ENCODE results near the gene LIPT2.
A peak's percentile ranks its signal among the peaks of the same experiment; 100 is the strongest.

Gene LIPT2

GRCh38 chr11:74492974-74493790 is at the start of gene LIPT2 (continued):
- TF ChIP-seq ZNF391 (tag by site-specific recombination; IDR thresholded peaks at IDR 0.05; ENCODE audit: borderline replicate concordance, low read depth) (0 out of 2 replicates have a peak, but pooled peaks have one; percentile 19), ZNF324 (tag by site-specific recombination; IDR thresholded peaks at IDR 0.05) (no peak), ZNF221 (tag by site-specific recombination; IDR thresholded peaks at IDR 0.05; ENCODE audit: borderline replicate concordance) (no peak), KLF16 (tag by site-specific recombination; IDR thresholded peaks at IDR 0.05) (no peak; the same call in 1 of the 2 replicates), ZNF48 (tag by site-specific recombination; IDR thresholded peaks at IDR 0.05) (no peak), ZEB2 (tag by site-specific recombination; IDR thresholded peaks at IDR 0.05) (peak; percentile 57; the same call in 1 of the 2 replicates), KLF10 (tag by site-specific recombination; IDR thresholded peaks at IDR 0.05) (peak; percentile 77), ZSCAN18 (tag by site-specific recombination; IDR thresholded peaks at IDR 0.05) (no peak), ZNF596 (tag by site-specific recombination; IDR thresholded peaks at IDR 0.05) (peak; percentile 38; the same call in 1 of the 2 replicates), ZNF248 (tag by site-specific recombination; IDR thresholded peaks at IDR 0.05) (no peak), ZFP3 (tag by site-specific recombination; IDR thresholded peaks at IDR 0.05; ENCODE audit: low read depth) (no peak), ZNF549 (tag by site-specific recombination; IDR thresholded peaks at IDR 0.05) (peak; percentile 56), ZNF513 (tag by site-specific recombination; IDR thresholded peaks at IDR 0.05) (no peak), TRIM28 (IDR thresholded peaks at IDR 0.05; ENCODE audit: borderline replicate concordance, low read length) (no peak; the same call in 1 of the 2 replicates), ZSCAN30 (tag by site-specific recombination; IDR thresholded peaks at IDR 0.05) (peak; percentile 80), MZF1 (tag by site-specific recombination; IDR thresholded peaks at IDR 0.05; ENCODE audit: borderline replicate concordance) (no peak), ZNF624 (tag by site-specific recombination; IDR thresholded peaks at IDR 0.05) (no peak), ZBTB20 (tag by site-specific recombination; IDR thresholded peaks at IDR 0.05) (peak; percentile 78), ZBTB6 (tag by site-specific recombination; IDR thresholded peaks at IDR 0.05) (peak; percentile 73), ZNF26 (tag by site-specific recombination; IDR thresholded peaks at IDR 0.05) (no peak), ZNF830 (tag by site-specific recombination; IDR thresholded peaks at IDR 0.05; ENCODE audit: low read depth) (no peak), ZFHX2 (tag by site-specific recombination; conservative IDR thresholded peaks at IDR 0.05) (peak; percentile 74), ZNF544 (tag by site-specific recombination; IDR thresholded peaks at IDR 0.05) (no peak), ZNF777 (tag by site-specific recombination; IDR thresholded peaks at IDR 0.05; ENCODE audit: borderline replicate concordance) (no peak), PRDM10 (tag by site-specific recombination; IDR thresholded peaks at IDR 0.05) (peak; percentile 91), SP7 (tag by site-specific recombination; IDR thresholded peaks at IDR 0.05) (0 out of 2 replicates have a peak, but pooled peaks have one; percentile 48)

Measured in HEK293 (cell line).